GM12892 (cell line): ENCODE results near the gene CTDSP1.

Experiments used
- POLR2A ChIP-seq: IDR thresholded peaks from 2 replicates; pipeline ENCODE4 v1.6.1; 2011; ENCODE audit warnings: low read depth, low read length, control low read depth
- TAF1 ChIP-seq: IDR thresholded peaks from 2 replicates; pipeline ENCODE4 v1.6.1; 2011; ENCODE audit warnings: low read depth, mild to moderate bottlenecking, control low read depth, low read length, borderline replicate concordance

DNA sequence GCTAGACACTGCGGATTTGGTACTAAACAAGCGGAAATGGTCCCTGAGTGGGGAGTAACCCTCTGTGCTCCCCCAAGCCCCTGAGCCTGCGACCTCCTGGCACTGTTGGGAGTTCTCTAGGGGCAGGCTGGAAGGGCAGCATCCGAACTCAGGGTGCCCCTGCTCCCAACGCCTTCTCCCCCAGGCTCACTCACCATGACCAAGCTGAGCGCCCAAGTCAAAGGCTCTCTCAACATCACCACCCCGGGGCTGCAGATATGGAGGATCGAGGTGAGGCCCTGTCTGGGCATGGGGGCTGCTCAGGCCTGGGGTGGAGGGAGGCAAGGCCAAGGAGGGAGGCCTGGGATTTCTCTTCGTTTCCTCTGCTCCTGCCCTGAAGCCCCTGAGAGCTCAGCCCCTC is 23.9 kb downstream of the CTDSP1 start:
- no peak for TF ChIP-seq POLR2A
- no peak for TF ChIP-seq TAF1
